ENCODE results near the gene PIP5K1C. TPM values are rescaled to one million over a fixed set of nuclear protein-coding genes. Genes with fewer than 3 reads are reported as not detected.

The PIP5K1C gene
- total and polyA plus RNA-seq, 10 of the 15 experiments (the other 5 are each of a cell fraction or from before 2014, with no cell fraction given), result 0.39 to 19.6 (median 5.3) TPM

DNA sequence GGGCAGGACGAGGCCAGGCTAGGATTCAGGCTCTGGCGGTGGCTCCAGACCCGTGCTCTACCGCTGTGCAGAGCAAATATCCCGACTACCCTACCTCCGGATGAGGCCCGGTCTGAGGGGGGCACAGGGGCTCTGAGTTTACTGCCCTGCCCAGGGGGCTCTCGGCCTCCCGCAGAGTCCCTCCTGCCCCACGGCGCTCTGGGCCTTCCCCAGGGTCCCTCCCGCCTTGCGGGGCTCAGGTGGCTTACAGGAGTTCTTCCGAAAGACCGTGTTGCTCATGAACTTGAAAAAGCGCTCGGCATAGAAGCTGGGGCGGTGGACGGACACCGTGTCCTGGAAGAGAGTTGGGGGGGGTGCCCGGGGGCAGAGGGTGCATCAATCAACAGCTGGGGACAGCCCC lies 54.5 kb downstream of the PIP5K1C start (continued):
- TF ChIP-seq, protein P1, sequence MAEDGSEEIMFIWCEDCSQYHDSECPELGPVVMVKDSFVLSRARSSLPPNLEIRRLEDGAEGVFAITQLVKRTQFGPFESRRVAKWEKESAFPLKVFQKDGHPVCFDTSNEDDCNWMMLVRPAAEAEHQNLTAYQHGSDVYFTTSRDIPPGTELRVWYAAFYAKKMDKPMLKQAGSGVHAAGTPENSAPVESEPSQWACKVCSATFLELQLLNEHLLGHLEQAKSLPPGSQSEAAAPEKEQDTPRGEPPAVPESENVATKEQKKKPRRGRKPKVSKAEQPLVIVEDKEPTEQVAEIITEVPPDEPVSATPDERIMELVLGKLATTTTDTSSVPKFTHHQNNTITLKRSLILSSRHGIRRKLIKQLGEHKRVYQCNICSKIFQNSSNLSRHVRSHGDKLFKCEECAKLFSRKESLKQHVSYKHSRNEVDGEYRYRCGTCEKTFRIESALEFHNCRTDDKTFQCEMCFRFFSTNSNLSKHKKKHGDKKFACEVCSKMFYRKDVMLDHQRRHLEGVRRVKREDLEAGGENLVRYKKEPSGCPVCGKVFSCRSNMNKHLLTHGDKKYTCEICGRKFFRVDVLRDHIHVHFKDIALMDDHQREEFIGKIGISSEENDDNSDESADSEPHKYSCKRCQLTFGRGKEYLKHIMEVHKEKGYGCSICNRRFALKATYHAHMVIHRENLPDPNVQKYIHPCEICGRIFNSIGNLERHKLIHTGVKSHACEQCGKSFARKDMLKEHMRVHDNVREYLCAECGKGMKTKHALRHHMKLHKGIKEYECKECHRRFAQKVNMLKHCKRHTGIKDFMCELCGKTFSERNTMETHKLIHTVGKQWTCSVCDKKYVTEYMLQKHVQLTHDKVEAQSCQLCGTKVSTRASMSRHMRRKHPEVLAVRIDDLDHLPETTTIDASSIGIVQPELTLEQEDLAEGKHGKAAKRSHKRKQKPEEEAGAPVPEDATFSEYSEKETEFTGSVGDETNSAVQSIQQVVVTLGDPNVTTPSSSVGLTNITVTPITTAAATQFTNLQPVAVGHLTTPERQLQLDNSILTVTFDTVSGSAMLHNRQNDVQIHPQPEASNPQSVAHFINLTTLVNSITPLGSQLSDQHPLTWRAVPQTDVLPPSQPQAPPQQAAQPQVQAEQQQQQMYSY (CRISPR knock-in tag; IDR thresholded peaks at IDR 0.05), result no peak
- TF ChIP-seq, protein P2, sequence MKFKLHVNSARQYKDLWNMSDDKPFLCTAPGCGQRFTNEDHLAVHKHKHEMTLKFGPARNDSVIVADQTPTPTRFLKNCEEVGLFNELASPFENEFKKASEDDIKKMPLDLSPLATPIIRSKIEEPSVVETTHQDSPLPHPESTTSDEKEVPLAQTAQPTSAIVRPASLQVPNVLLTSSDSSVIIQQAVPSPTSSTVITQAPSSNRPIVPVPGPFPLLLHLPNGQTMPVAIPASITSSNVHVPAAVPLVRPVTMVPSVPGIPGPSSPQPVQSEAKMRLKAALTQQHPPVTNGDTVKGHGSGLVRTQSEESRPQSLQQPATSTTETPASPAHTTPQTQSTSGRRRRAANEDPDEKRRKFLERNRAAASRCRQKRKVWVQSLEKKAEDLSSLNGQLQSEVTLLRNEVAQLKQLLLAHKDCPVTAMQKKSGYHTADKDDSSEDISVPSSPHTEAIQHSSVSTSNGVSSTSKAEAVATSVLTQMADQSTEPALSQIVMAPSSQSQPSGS (IDR thresholded peaks at IDR 0.05; ENCODE audit: low read length), result no peak
- TF ChIP-seq BACH1 (IDR thresholded peaks at IDR 0.05; ENCODE audit: borderline replicate concordance), result no peak
- no peak for TF ChIP-seq SIN3A (IDR thresholded peaks at IDR 0.05; ENCODE audit: low read depth, low read length)
- no peak for TF ChIP-seq DPF2 (IDR thresholded peaks at IDR 0.05)

DNA sequence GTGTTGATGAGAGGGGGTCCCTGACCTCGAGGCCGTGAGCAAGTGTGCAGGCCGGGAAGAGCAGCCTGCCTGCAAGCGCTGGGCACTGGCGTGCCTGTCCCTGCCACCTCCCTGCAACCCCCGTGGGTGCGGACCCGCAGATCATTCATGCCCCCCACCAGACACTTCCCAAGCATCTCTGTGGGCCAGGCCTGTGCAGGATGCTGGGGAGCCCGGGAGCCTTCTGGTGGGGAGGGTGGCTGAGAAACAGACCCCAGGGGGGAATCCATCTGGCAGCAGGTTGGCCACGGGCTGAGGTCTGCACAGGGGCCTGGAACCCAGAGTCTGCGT lies 55.2 kb downstream of the PIP5K1C start:
- Histone ChIP-seq H3K27me3 (replicated peaks in 1 of 2; ENCODE audit: control insufficient read depth in 2 of 2, insufficient read depth in 2 of 2, low read length in 1 of 2) (no peaks in the 10 kb centered on the region), H2AFZ (ENCODE audit: control insufficient read depth, low read depth, low read length) (no peak overlapping the region), H3K36me3 (ENCODE audit: control insufficient read depth in 2 of 2, insufficient read depth in 2 of 2, low read length in 1 of 2) (no peaks in the 10 kb centered on the region; a peak in 1 of 4 replicates), H3K4me2 (ENCODE audit: control insufficient read depth, insufficient read depth) (no peak overlapping the region), H3K27ac (ENCODE audit: control insufficient read depth, insufficient read depth) (no peak overlapping the region), H3K79me2 (ENCODE audit: control insufficient read depth, insufficient read depth, low read length) (no peaks in the 10 kb centered on the region), H3K4me1 (ENCODE audit: control insufficient read depth, insufficient read depth, low read length) (no peaks in the 10 kb centered on the region), H3K9ac (ENCODE audit: control insufficient read depth, insufficient read depth, low read length) (no peak overlapping the region), H3K9me3 (replicated peaks; ENCODE audit: control insufficient read depth, insufficient read depth, low read length) (no peaks in the 10 kb centered on the region), H4K20me1 (ENCODE audit: control insufficient read depth, insufficient read depth) (no peaks in the 10 kb centered on the region), H3K4me3 (no peak overlapping the region)
- POLR2A ChIA-PET, result no interaction called here
- CTCF ChIA-PET, result no interaction called here
- ATAC-seq (no peak), DNase-seq (ENCODE audit: low read depth, low spot score) (no peak), FAIRE-seq (no peak)
- SMC1A ChIA-PET (ENCODE audit: uncharacterized antibody, unreplicated experiment), result no interaction called here
- BruUV-seq (replicated peaks), result no TSS peak
- in situ Hi-C loops (cut with MboI), result no loop called here
- 89% methylated on average over 11 of the region's 11 CpGs for WGBS (ENCODE audit: insufficient coverage, insufficient replicate concordance, low lambda C conversion rate, missing lambda C conversion rate)
- RAD21 ChIA-PET (ENCODE audit: unreplicated experiment), result no interaction called here
- intact Hi-C loops (cut with micrococcal nuclease; ENCODE audit: unreplicated experiment), result no loop called here
- TF ChIP-seq, protein P3, sequence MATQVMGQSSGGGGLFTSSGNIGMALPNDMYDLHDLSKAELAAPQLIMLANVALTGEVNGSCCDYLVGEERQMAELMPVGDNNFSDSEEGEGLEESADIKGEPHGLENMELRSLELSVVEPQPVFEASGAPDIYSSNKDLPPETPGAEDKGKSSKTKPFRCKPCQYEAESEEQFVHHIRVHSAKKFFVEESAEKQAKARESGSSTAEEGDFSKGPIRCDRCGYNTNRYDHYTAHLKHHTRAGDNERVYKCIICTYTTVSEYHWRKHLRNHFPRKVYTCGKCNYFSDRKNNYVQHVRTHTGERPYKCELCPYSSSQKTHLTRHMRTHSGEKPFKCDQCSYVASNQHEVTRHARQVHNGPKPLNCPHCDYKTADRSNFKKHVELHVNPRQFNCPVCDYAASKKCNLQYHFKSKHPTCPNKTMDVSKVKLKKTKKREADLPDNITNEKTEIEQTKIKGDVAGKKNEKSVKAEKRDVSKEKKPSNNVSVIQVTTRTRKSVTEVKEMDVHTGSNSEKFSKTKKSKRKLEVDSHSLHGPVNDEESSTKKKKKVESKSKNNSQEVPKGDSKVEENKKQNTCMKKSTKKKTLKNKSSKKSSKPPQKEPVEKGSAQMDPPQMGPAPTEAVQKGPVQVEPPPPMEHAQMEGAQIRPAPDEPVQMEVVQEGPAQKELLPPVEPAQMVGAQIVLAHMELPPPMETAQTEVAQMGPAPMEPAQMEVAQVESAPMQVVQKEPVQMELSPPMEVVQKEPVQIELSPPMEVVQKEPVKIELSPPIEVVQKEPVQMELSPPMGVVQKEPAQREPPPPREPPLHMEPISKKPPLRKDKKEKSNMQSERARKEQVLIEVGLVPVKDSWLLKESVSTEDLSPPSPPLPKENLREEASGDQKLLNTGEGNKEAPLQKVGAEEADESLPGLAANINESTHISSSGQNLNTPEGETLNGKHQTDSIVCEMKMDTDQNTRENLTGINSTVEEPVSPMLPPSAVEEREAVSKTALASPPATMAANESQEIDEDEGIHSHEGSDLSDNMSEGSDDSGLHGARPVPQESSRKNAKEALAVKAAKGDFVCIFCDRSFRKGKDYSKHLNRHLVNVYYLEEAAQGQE (IDR thresholded peaks at IDR 0.05; ENCODE audit: low read depth, low read length), result no peak
- no peak for TF ChIP-seq IKZF1 (conservative IDR thresholded peaks at IDR 0.05)
- no peak for TF ChIP-seq ZNF24 (IDR thresholded peaks at IDR 0.05)
- no peak for TF ChIP-seq RUNX3 (IDR thresholded peaks at IDR 0.05; ENCODE audit: low read length)
- TF ChIP-seq, protein P4, sequence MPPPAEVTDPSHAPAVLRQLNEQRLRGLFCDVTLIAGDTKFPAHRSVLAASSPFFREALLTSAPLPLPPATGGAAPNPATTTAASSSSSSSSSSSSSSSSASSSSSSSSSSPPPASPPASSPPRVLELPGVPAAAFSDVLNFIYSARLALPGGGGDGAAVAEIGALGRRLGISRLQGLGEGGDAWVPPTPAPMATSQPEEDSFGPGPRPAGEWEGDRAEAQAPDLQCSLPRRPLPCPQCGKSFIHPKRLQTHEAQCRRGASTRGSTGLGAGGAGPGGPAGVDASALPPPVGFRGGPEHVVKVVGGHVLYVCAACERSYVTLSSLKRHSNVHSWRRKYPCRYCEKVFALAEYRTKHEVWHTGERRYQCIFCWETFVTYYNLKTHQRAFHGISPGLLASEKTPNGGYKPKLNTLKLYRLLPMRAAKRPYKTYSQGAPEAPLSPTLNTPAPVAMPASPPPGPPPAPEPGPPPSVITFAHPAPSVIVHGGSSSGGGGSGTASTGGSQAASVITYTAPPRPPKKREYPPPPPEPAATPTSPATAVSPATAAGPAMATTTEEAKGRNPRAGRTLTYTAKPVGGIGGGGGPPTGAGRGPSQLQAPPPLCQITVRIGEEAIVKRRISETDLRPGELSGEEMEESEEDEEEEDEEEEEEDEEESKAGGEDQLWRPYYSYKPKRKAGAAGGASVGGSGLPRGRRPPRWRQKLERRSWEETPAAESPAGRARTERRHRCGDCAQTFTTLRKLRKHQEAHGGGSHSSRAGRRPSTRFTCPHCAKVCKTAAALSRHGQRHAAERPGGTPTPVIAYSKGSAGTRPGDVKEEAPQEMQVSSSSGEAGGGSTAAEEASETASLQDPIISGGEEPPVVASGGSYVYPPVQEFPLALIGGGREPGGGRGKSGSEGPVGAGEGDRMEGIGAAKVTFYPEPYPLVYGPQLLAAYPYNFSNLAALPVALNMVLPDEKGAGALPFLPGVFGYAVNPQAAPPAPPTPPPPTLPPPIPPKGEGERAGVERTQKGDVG (CRISPR knock-in tag; IDR thresholded peaks at IDR 0.05), result no peak
- no peak for TF ChIP-seq POLR2AphosphoS5 (IDR thresholded peaks at IDR 0.05; ENCODE audit: low read length)
- no peak for TF ChIP-seq POU2F2 (IDR thresholded peaks at IDR 0.05; ENCODE audit: borderline replicate concordance, low read depth, low read length)
